Testis (tissue), 2 donors: ENCODE data around the gene OSBPL8.

Source experiments
- POLR2A ChIP-seq: fragments of 450-650 bp; IDR thresholded peaks from one replicate; pipeline ENCODE4 v1.6.1; 2017; ENCODE audit warnings: antibody characterized with exemption, mild to moderate bottlenecking, moderate library complexity
- TF ChIP-seq, protein P1 (sequence below), 3 experiments: fragments of 450-650 bp in 2 of 3; fragments of 200-600 bp in 1 of 3; sonication (generic) in 1 of 3; IDR thresholded peaks; one replicate each; pipeline ENCODE4 v1.5.1; 2016 to 2019; ENCODE audit warnings: antibody characterized with exemption in 3 of 3, mild to moderate bottlenecking in 2 of 3, moderate library complexity in 1 of 3

DNA sequence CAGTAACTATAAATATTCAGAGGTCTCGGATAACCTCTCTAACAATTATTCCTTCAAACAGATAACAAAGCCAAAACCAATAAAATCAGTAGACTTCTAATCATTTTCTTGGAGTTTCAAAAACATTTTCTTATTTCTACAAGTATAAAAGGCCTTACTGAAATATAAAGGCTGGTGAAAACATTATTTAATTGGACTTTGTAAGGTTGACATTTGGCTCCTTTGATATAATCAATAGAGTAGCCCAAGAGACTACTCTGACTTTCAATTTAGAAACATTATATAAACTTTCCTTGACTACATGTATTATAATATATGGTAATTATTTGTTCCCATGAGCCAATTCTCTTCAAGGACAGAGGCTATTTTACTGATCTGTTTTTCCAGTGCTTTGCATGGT, 68.3 kb downstream of the OSBPL8 start:
- TF ChIP-seq, protein P1, sequence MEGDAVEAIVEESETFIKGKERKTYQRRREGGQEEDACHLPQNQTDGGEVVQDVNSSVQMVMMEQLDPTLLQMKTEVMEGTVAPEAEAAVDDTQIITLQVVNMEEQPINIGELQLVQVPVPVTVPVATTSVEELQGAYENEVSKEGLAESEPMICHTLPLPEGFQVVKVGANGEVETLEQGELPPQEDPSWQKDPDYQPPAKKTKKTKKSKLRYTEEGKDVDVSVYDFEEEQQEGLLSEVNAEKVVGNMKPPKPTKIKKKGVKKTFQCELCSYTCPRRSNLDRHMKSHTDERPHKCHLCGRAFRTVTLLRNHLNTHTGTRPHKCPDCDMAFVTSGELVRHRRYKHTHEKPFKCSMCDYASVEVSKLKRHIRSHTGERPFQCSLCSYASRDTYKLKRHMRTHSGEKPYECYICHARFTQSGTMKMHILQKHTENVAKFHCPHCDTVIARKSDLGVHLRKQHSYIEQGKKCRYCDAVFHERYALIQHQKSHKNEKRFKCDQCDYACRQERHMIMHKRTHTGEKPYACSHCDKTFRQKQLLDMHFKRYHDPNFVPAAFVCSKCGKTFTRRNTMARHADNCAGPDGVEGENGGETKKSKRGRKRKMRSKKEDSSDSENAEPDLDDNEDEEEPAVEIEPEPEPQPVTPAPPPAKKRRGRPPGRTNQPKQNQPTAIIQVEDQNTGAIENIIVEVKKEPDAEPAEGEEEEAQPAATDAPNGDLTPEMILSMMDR (IDR thresholded peaks at IDR 0.05) = no peak
- no peak for TF ChIP-seq POLR2A
